PC-9 (cell line): ENCODE results near the gene ZNF692. TPM values are rescaled to one million over a fixed set of nuclear protein-coding genes. Genes with fewer than 3 reads are reported as not detected.
A peak's percentile ranks its signal among the peaks of the same experiment; 100 is the strongest.

ENCODE experiments used
- BruUV-seq: library from RNA; stranded (reverse); fragments of 400-500 nt; replicated peaks from 2 replicates; lab custom pipeline; 2021; lab: Mats Ljungman, UMichigan
- CTCF ChIA-PET: fragments of 300-600 bp; sonication (Branson Sonifier 250); formaldehyde crosslinking; loops from one replicate; lab custom pipeline; 2022; ENCODE audit warnings: antibody characterized with exemption; lab: Charles Lee
- POLR2A ChIA-PET: fragments of 300-600 bp; sonication (Branson Sonifier 250); formaldehyde crosslinking; loops from one replicate; lab custom pipeline; 2022; ENCODE audit warnings: antibody characterized with exemption; ENCODE audit not compliant: unreplicated experiment; lab: Charles Lee
- DNase-seq, 2 experiments: peaks; one replicate each; pipeline versions ENCODE4 v3.0.0 to v3.0.0-alpha.2; 2015 to 2022; ENCODE audit warnings: mixed read lengths in 1 of 2
- H2AFZ ChIP-seq: fragments of 200-600 bp; sonication (generic); 2 replicates; pipeline ENCODE4 v1.8.1; 2017; ENCODE audit warnings: antibody characterized with exemption
- H3F3A ChIP-seq: fragments of 200-600 bp; sonication (generic); 2 replicates; pipeline ENCODE4 v1.8.1; 2017; ENCODE audit warnings: antibody characterized with exemption, mild to moderate bottlenecking, low read depth; ENCODE audit not compliant: insufficient read depth
- H3K27ac ChIP-seq: fragments of 200-600 bp; sonication (generic); 2 replicates; pipeline ENCODE4 v1.6.1; 2016; ENCODE audit warnings: mixed run types
- H3K27me3 ChIP-seq: fragments of 200-600 bp; sonication (generic); 2 replicates; pipeline ENCODE4 v1.6.1; 2016; ENCODE audit warnings: low read depth, mixed run types; ENCODE audit not compliant: insufficient read depth
- H3K36me3 ChIP-seq: fragments of 200-600 bp; sonication (generic); 2 replicates; pipeline ENCODE4 v1.6.1; 2016; ENCODE audit warnings: low read depth, mixed run types
- H3K4me1 ChIP-seq: fragments of 200-600 bp; sonication (generic); replicated peaks from 2 replicates; pipeline ENCODE4 v1.6.1; 2016; ENCODE audit warnings: mixed run types; ENCODE audit not compliant: insufficient read depth
- H3K4me2 ChIP-seq: fragments of 200-600 bp; sonication (generic); 2 replicates; pipeline ENCODE4 v1.6.1; 2017; ENCODE audit warnings: mixed run types
- H3K4me3 ChIP-seq: fragments of 200-600 bp; sonication (generic); 2 replicates; pipeline ENCODE4 v1.6.1; 2016; ENCODE audit warnings: mixed run types
- H3K79me2 ChIP-seq: fragments of 200-600 bp; sonication (generic); 2 replicates; pipeline ENCODE4 v1.6.1; 2017; ENCODE audit warnings: low read depth, mixed run types
- H3K9me2 ChIP-seq: fragments of 200-600 bp; sonication (generic); 2 replicates; pipeline ENCODE4 v1.8.1; 2017; ENCODE audit warnings: mild to moderate bottlenecking; ENCODE audit not compliant: insufficient read depth
- H3K9me3 ChIP-seq: fragments of 200-600 bp; sonication (generic); 2 replicates; pipeline ENCODE4 v1.8.1; 2016; ENCODE audit warnings: low read depth; ENCODE audit not compliant: insufficient read depth
- H4K20me1 ChIP-seq: fragments of 200-600 bp; sonication (generic); 2 replicates; pipeline ENCODE4 v1.8.1; 2017; ENCODE audit not compliant: insufficient read depth
- EZH2 ChIP-seq: fragments of 200-600 bp; sonication (generic); IDR thresholded peaks from 2 replicates; pipeline ENCODE4 v1.8.0; 2017; ENCODE audit warnings: antibody characterized with exemption, low read depth
- intact Hi-C: fragments of 100-400 bp; cut with micrococcal nuclease; formaldehyde crosslinking; loops from one replicate; pipeline ENCODE4 v1.10.0; 2022; ENCODE audit not compliant: unreplicated experiment
- total RNA-seq: library from RNA; stranded (reverse); gene quantifications from 2 replicates; pipeline ENCODE4 v1.2.3, GENCODE V29; 2021
- TF ChIP-seq, protein P1 (sequence below): fragments of 200-600 bp; sonication (generic); conservative IDR thresholded peaks from 2 replicates; pipeline ENCODE4 v1.6.1; 2017; ENCODE audit warnings: mixed run types, antibody characterized with exemption, mild to moderate bottlenecking, moderate library complexity

ZNF692 gene
- total RNA-seq, 1 experiment from 2014 or later, result 46.6 TPM

DNA sequence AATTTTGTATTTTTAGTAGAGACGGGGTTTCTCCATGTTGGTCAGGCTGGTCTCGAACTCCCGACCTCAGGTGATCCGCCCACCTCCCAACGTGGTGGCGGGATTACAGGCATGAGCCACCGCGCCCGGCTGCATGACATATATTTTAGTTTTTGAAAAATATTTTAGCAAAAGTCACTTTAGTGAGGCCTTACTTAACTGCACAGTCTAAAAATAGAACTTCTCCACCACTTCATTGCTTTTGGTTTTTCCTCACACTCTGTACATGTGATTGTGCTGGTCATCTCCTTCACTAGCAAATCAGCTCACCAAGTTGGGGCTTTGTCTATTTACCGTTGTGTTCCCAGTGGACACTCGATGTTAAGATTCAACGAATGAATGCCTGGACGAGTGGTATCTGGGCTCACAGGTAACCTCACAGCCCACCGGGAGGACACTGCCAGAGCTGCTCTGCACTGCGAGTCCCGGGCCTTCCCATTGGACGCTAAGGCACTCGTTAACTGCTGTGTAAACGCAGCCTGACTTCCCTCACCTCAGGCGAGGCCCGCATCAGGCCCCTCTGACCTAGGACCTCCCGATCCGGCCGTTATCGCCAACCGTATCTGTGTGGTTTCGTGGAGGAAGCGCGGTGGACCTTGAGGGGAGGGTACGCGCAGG lies 14.0 kb upstream of the ZNF692 start:
- CTCF ChIA-PET, result interaction anchor here (0.5 kb wide), 1 partner anchor 34 kb away, joined by 4 read pairs; no protein-coding TSS in a partner anchor
- Histone ChIP-seq H3K4me3 (peak overlapping the region; percentile 75), H3K4me1 (peaks cover 10% of the 10 kb centered on the region), H3F3A (peaks cover 23% of the 10 kb centered on the region), H3K79me2 (no peaks in the 10 kb centered on the region), H3K27me3 (no peaks in the 10 kb centered on the region), H3K9me3 (no peaks in the 10 kb centered on the region), H3K36me3 (no peaks in the 10 kb centered on the region), H3K9me2 (no peaks in the 10 kb centered on the region), H3K27ac (peak overlapping the region; percentile 83), H3K4me2 (peak overlapping the region; percentile 79), H2AFZ (peak overlapping the region; percentile 94), H4K20me1 (no peaks in the 10 kb centered on the region; the same call in 1 of the 2 replicates)
- intact Hi-C loops, result loop anchor here (1.0 kb wide), 3 partner anchors 14 to 47 kb away; partner anchors contain the start of genes ZNF672 and ZNF692
- TF ChIP-seq, protein P1, sequence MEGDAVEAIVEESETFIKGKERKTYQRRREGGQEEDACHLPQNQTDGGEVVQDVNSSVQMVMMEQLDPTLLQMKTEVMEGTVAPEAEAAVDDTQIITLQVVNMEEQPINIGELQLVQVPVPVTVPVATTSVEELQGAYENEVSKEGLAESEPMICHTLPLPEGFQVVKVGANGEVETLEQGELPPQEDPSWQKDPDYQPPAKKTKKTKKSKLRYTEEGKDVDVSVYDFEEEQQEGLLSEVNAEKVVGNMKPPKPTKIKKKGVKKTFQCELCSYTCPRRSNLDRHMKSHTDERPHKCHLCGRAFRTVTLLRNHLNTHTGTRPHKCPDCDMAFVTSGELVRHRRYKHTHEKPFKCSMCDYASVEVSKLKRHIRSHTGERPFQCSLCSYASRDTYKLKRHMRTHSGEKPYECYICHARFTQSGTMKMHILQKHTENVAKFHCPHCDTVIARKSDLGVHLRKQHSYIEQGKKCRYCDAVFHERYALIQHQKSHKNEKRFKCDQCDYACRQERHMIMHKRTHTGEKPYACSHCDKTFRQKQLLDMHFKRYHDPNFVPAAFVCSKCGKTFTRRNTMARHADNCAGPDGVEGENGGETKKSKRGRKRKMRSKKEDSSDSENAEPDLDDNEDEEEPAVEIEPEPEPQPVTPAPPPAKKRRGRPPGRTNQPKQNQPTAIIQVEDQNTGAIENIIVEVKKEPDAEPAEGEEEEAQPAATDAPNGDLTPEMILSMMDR, result no peak
- TF ChIP-seq EZH2, result no peak
- DNase-seq, result peak; percentile 58 to 64
- POLR2A ChIA-PET, result interaction anchor here (1.1 kb wide), 1 partner anchor 35 kb away, joined by 3 read pairs; the partner anchor contains the start of gene ZNF672
- BruUV-seq, result TSS peak; percentile 65

DNA sequence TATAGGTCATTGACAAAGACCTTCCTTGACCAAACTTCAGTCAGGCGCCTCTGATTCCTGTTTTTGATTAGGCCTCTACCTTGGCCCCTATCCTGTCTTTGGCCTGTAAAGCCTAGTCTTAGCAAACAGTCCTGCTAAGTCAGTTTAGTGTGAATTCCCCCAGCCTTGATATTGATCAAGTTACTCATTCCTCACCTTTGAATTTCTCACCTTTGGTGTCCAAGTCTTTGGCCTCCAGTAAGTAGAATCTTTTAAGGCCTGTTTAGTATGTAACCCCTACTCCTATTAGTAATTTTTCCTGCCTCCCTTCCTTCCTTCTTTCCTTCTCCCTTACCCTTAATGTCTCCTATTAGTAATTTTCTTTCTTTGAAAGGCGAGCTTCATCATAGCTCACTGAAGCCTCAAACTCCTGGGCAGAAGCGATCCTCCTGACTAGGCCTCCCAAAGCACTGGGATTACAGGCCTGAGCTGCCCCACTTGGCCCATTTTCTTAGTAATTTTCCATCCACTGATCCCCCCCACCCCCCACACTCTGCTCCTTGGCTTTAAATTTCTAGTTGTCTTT lies 13.0 kb upstream of the ZNF692 start:
- peaks cover 23% of the 10 kb centered on the region for H3F3A ChIP-seq
- no peak for DNase-seq
- H4K20me1 ChIP-seq, result no peaks in the 10 kb centered on the region; the same call in 1 of the 2 replicates
- intact Hi-C loops, result no loop called here
- no peaks in the 10 kb centered on the region for H3K9me2 ChIP-seq
- no peaks in the 10 kb centered on the region for H3K9me3 ChIP-seq
- H2AFZ ChIP-seq, result peak overlapping the region; percentile 94; the same call in 1 of the 2 replicates
- H3K27me3 ChIP-seq, result no peaks in the 10 kb centered on the region
- peak overlapping the region; percentile 75 for H3K4me3 ChIP-seq
- peak overlapping the region; percentile 83 for H3K27ac ChIP-seq
- POLR2A ChIA-PET, result no interaction called here
- CTCF ChIA-PET, result no interaction called here
- TF ChIP-seq, protein P1, result no peak
- no peak for TF ChIP-seq EZH2
- no peaks in the 10 kb centered on the region for H3K36me3 ChIP-seq
- peak overlapping the region; percentile 79 for H3K4me2 ChIP-seq
- no TSS peak for BruUV-seq
- peaks cover 10% of the 10 kb centered on the region for H3K4me1 ChIP-seq
- no peaks in the 10 kb centered on the region for H3K79me2 ChIP-seq

DNA sequence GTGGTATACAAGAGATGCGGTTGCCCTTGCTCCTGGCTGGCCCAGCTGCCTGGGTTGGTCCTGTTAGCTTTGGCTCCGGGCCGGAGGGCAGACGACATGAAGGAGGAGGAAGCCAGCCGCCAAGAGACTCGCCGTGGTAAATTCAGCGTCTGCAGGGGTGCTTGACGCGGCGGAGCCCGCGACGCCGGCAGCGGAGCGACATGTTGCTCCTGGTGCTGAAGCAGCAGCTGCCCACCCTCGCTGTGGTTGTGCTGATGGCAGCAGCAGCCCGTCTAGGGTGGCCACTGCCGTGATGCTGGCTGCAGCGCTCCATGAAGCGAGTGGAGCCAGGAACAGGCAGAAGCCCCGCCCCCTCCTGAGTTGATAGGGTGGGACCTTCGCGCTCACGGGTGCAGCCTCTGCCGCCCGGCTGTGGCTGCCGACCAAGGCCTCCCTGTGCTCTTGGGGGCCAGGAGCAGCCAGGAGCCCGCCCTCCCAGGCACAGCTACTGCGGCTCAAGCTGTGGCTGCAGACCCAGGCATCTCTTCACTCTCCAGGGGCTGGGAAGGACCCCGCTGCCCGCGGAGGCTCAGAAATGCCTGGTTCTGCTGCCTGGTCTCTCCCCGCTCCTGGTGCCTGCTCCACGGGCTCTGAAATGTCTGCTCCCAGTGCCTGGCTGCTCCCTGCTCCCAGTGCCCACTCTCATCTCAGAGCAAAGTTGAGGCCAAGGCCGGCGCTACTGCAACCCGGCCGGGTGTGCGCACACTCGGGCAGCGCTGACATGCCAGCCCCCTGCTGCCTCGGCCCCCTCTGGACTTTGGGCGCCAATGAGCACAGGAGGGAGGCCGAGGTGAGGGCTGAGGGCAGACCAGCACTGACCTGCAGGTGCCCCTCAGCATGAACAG lies 4.4 kb upstream of the ZNF692 start:
- no peak overlapping the region for H3K4me3 ChIP-seq
- peak in 1 of 2 experiments; percentile 49 for DNase-seq
- no TSS peak for BruUV-seq
- TF ChIP-seq, protein P1, result no peak
- H3F3A ChIP-seq, result peaks cover 4% of the 10 kb centered on the region; the same call in 1 of the 2 replicates
- ChIA-PET CTCF (no interaction called here), POLR2A (no interaction called here)
- no peak overlapping the region for H2AFZ ChIP-seq
- H3K9me2 ChIP-seq, result no peaks in the 10 kb centered on the region
- peaks cover 3% of the 10 kb centered on the region; the same call in 1 of the 2 replicates for H3K79me2 ChIP-seq
- no peaks in the 10 kb centered on the region for H3K36me3 ChIP-seq
- H4K20me1 ChIP-seq, result no peaks in the 10 kb centered on the region
- no peaks in the 10 kb centered on the region for H3K9me3 ChIP-seq
- no peak overlapping the region for H3K27ac ChIP-seq
- intact Hi-C loops, result no loop called here
- no peak overlapping the region for H3K4me2 ChIP-seq
- H3K27me3 ChIP-seq, result no peaks in the 10 kb centered on the region
- peaks cover 5% of the 10 kb centered on the region; the same call in 1 of the 2 replicates for H3K4me1 ChIP-seq
